Right lobe of liver (tissue), 6 donors: ENCODE data around the gene GABBR1. TPM values are rescaled to one million over a fixed set of nuclear protein-coding genes. Genes with fewer than 3 reads are reported as not detected.

Experiments
- ATAC-seq, 4 donors: fragments of 200-7000 bp; cut with Tn5 transposase; one replicate each; pipeline ENCODE4 v1.9.1; 2020; ENCODE audit warnings: mild to moderate bottlenecking in 4 of 4, moderate library complexity in 4 of 4
- DNase-seq, 3 donors: peaks; one replicate each; pipeline ENCODE4 v3.0.0-alpha.2; 2020
- H3K27ac ChIP-seq, 3 donors: fragments of 200-600 bp; one replicate each; pipeline ENCODE4 v1.8.0; 2022
- H3K27me3 ChIP-seq, 2 donors: fragments of 200-600 bp; one replicate each; pipeline ENCODE4 v1.8.0; 2022
- H3K36me3 ChIP-seq, 4 donors: fragments of 200-600 bp; sonication (generic) in 1 of 4; one replicate each; pipeline versions ENCODE4 v1.5.1 to v1.8.0; 2017 to 2022; ENCODE audit warnings: control low read depth in 1 of 4
- H3K4me1 ChIP-seq, 4 donors: fragments of 200-600 bp; sonication (generic) in 1 of 4; one replicate each; pipeline versions ENCODE4 v1.5.1 to v1.8.0; 2017 to 2022; ENCODE audit warnings: control low read depth in 1 of 4
- H3K4me3 ChIP-seq, 3 donors: fragments of 200-600 bp; one replicate each; pipeline ENCODE4 v1.8.0; 2022
- H3K9me3 ChIP-seq, 4 donors: fragments of 200-600 bp; sonication (generic) in 1 of 4; one replicate each; pipeline versions ENCODE4 v1.5.1 to v1.8.0; 2017 to 2022; ENCODE audit warnings: control low read depth in 1 of 4
- POLR2A ChIP-seq: fragments of 450-650 bp; IDR thresholded peaks from one replicate; pipeline ENCODE4 v1.6.1; 2017; ENCODE audit warnings: antibody characterized with exemption, mild to moderate bottlenecking
- WGBS: methylation state at CpG from one replicate; pipeline ENCODE4 v1.1.6; 2018; ENCODE audit warnings: low coverage, low lambda C conversion rate; ENCODE audit not compliant: insufficient coverage; ENCODE audit errors: missing lambda C conversion rate; 5-methylcytosine and 5-hydroxymethylcytosine counted together
- intact Hi-C, 2 donors: fragments of 100-400 bp; cut with DNase I; formaldehyde crosslinking; loops; one replicate each; pipeline versions ENCODE4 v1.11.2 to v1.14.1; 2022
- total RNA-seq, 6 experiments: library from RNA; depleted of rRNA in 2 of 6; stranded (reverse); fragments of >200 nt in 2 of 6; fragmentation: NEBNext Ultra II Directional in 3 of 6; extraction: Animal tissue kit (Norgen Biotek cat#: 25700) in 3 of 6; gene quantifications; one replicate each; pipeline versions ENCODE4 v1.1.0 to v1.2.4, GENCODE V29; 2016 to 2023
- TF ChIP-seq, protein P1 (sequence below), 4 donors: fragments of 200-600 bp in 3 of 4; fragments of 450-650 bp in 1 of 4; IDR thresholded peaks; one replicate each; pipeline versions ENCODE4 v1.5.1 to v1.8.0; 2016 to 2022; ENCODE audit warnings: antibody characterized with exemption in 4 of 4, mild to moderate bottlenecking in 2 of 4
- donor health status: DM: no; HTN: yes; CAD: no.
- donor health status: DM: no; HTN: no; CAD: no.
- donor health status: DM: no; HTN: no; CAD: no.
- donor health status: DM: no; HTN: yes; CAD: no.
- donor health status: DM: no; HTN: yes; CAD: no.

Gene GABBR1
- total RNA-seq, 6 experiments from 2014 or later: 2.4 to 5.6 (median 4.9) TPM

DNA sequence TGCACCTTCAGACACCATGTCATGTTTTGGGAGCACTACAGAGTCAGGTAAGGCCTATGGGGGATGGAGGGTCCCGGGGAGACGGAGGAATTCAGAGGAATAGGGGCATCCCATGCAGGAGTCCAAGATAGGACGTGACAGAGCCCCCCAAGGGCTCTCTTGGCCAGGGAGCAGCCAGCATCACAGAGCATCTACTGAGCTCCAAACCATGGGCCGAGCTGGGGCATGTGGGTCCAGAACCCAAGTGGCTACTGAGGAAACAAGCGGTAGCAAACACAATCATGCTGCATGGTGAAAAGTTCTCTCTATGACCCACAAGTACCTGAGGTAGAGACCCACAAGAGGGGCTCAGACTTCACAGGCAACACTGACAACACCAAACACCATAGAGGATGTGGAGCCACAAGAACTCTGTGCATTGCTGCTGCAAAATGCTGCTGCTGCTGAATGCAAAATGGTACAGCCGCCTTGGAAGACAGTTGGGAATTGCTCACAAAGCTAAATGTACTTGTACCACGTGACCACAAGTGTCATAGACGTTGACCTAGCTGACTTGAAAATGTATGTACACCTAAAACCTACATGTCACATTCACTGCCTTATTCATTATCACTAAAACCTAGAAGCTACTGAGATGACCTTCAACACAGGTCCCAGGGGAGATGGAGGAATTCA is 111.8 kb downstream of the GABBR1 start:
- TF ChIP-seq POLR2A: no peak
- TF ChIP-seq, protein P1, sequence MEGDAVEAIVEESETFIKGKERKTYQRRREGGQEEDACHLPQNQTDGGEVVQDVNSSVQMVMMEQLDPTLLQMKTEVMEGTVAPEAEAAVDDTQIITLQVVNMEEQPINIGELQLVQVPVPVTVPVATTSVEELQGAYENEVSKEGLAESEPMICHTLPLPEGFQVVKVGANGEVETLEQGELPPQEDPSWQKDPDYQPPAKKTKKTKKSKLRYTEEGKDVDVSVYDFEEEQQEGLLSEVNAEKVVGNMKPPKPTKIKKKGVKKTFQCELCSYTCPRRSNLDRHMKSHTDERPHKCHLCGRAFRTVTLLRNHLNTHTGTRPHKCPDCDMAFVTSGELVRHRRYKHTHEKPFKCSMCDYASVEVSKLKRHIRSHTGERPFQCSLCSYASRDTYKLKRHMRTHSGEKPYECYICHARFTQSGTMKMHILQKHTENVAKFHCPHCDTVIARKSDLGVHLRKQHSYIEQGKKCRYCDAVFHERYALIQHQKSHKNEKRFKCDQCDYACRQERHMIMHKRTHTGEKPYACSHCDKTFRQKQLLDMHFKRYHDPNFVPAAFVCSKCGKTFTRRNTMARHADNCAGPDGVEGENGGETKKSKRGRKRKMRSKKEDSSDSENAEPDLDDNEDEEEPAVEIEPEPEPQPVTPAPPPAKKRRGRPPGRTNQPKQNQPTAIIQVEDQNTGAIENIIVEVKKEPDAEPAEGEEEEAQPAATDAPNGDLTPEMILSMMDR (IDR thresholded peaks at IDR 0.05): no peak
- intact Hi-C loops: no loop called here
- WGBS: 52% methylated on average over 5 of the region's 8 CpGs

GRCh38 chr6:29520232-29520631 is 112.8 kb downstream of the GABBR1 start:
- Histone ChIP-seq H3K4me3 (no peak overlapping the region), H3K36me3 (no peaks in the 10 kb centered on the region), H3K9me3 (no peaks in the 10 kb centered on the region), H3K27ac (no peak overlapping the region), H3K27me3 (no peaks in the 10 kb centered on the region), H3K4me1 (no peaks in the 10 kb centered on the region)
- intact Hi-C loops: no loop called here
- DNase-seq (no peak), ATAC-seq (no peak)
- WGBS: 73% methylated on average over 4 of the region's 4 CpGs
- TF ChIP-seq POLR2A: no peak
- TF ChIP-seq, protein P1 (IDR thresholded peaks at IDR 0.05): no peak

More for the DNA sequence above, 111.8 kb downstream of the GABBR1 start:
- H3K4me3 ChIP-seq: no peak overlapping the region
- H3K27ac ChIP-seq: no peak overlapping the region
- H3K36me3 ChIP-seq: no peaks in the 10 kb centered on the region
- no peak for ATAC-seq
- no peaks in the 10 kb centered on the region for H3K9me3 ChIP-seq
- no peaks in the 10 kb centered on the region for H3K4me1 ChIP-seq
- DNase-seq: no peak
- H3K27me3 ChIP-seq: no peaks in the 10 kb centered on the region

- no peak for ATAC-seq
- WGBS: 56% methylated on average over 3 of the region's 6 CpGs
- H3K27me3 ChIP-seq: no peaks in the 10 kb centered on the region
- no peaks in the 10 kb centered on the region for H3K4me1 ChIP-seq
- intact Hi-C loops: no loop called here
- H3K27ac ChIP-seq: no peak overlapping the region
- no peak overlapping the region for H3K4me3 ChIP-seq
- TF ChIP-seq POLR2A: no peak
- TF ChIP-seq, protein P1 (IDR thresholded peaks at IDR 0.05): no peak
- DNase-seq: no peak
- no peaks in the 10 kb centered on the region for H3K36me3 ChIP-seq
- H3K9me3 ChIP-seq: no peaks in the 10 kb centered on the region
Observed at GRCh38 chr6:29519291-29520010, 113.5 kb downstream of the GABBR1 start.

GRCh38 chr6:29517728-29518440 is 115.1 kb downstream of the GABBR1 start:
- H3K4me3 ChIP-seq: no peak overlapping the region
- no CpG with 5 or more reads among the region's 7 CpGs for WGBS
- no peaks in the 10 kb centered on the region for H3K36me3 ChIP-seq
- no peak overlapping the region for H3K27ac ChIP-seq
- DNase-seq: no peak
- H3K4me1 ChIP-seq: no peaks in the 10 kb centered on the region
- ATAC-seq: no peak
- TF ChIP-seq, protein P1 (IDR thresholded peaks at IDR 0.05): no peak
- TF ChIP-seq POLR2A: no peak
- no peaks in the 10 kb centered on the region for H3K9me3 ChIP-seq
- intact Hi-C loops: no loop called here
- no peaks in the 10 kb centered on the region for H3K27me3 ChIP-seq
